DLD1 (cell line): ENCODE data around the gene RNF186.
"Not testable (repeated sequence)": the region's sequence is repeated elsewhere in the genome, so short reads cannot be mapped to it uniquely, and the experiment has no call there.

ENCODE experiments used
- in situ Hi-C: cut with HindIII; loops from 2 replicates; pipeline ENCODE4 v1.10.0; 2017; ENCODE audit warnings: low sequenced_read_pairs

RNF186 gene

DNA sequence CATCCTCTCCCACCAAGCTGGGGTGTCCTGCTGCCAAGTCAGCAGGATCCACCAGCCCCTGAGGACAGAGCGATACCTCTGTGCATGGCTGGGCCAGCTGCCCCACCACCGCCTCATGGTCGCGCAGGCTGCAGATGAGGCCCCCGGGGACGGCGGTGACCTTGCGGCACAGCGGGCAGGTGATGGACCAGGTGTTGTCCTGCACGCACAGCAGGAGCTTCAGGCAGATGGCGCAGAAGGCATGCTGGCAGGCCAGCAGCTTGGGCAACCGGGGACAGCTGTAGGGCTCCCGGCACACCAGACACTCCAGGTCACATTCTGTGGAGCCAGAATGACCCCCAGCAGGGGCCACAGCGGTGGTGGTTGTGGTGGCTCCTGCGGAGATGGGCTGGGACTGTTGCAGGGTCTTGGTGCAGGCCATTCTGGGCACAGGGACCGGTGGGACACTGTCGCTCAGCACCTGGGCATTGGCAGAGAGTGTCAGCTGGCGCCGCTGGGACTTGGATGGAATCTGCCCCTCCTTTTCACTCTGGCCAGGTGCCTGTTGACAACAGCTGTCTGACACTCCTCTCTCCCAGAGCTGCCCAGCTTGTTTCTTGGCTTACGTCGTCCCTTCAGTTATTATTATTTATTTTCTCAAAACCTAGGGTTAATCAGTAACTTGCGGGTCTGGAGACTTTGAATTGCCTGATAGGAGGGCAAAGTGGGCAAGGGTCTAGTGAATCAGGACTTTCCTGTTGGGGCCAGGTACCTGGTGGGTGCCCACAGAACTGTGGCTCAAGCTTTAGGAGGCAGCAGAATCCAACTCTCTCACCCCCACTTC is at the start of gene RNF186:
RNF186 (minus strand) TSS at position 603 of the 823 bp plus-strand sequence; CDS start at position 421, 182 bp downstream.
- in situ Hi-C loops = no loop called here

DNA sequence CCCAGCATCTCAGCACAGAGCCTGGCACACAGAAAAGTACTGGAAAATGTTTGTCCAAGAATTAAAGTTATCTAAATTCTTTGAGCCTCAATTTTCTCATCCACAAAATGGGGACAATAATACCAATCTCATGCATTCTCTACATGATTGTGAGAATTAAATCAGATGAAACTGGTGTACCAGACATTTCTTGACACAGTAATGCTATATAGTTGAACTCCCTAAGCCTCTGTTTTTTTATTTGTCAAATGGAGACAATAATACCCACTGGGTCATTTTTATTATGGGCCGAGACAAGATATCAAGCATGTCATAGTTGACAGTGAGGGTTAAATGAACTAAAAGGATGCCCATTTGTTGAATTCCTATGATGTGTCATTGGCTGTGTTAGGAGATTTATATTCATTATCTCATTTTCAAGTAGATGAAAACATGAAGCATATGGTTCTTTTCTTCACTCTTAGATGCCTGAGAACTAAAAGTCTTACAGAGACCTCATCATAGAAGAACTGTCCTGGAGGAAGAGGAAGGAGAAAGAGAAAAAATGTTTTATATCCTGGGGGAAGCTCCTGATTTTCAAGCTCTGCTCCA is 49.6 kb upstream of the RNF186 start:
- in situ Hi-C loops = no loop called here

GRCh38 chr1:19862944-19863343 is 47.9 kb upstream of the RNF186 start:
- in situ Hi-C loops = no loop called here

DNA sequence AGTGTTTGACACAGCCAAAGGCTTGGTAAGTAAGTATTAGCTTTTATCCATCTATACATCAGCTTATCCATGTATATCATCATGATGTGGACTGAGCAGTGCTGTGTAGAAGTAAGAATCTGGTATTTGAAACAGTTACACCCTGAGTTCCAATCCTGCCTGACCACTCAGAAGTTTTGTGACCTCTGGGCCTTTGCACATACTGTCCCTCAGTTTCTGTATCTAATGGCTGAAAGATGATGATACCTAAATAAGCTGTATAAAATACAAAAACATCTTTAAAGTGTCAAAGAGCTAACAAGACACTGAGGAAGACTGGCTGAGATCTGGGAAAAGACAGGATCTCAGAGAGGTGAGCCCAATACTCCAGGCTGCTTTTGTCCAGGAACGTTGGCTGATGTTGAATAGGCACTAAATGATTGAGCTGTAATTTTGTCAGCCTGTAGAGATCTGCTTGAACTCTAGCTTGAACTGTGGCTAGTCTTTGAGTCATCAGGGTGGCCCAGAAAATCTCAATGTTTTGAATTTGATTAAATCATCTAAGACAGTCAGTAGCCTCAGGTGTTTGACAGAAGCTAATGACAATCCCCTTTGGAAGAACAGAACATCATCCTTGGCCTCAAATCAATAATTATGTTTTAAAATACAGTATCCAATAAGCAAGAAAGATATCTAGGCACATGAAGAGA is 46.9 kb upstream of the RNF186 start:
- in situ Hi-C loops = no loop called here

DNA sequence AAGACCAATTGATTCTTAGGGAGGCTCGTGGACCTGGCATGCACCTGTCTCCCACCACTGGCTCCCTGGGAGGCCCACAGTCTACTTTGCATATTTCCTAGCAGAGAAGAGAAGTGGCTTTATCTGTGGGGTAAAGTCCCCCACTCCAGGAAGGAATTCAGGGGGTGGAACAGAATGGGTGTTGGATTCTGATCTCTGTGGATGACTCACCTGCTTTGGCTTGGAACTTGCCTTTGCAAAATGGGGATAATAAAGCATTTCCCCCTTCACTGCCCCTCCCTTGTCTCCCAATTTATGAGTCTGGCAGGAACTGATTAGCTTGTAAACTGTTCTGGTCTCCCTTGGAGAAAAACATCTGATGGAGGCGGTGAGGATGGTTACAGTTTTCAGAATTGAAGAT is 46.0 kb upstream of the RNF186 start:
- in situ Hi-C loops = no loop called here

GRCh38 chr1:19860418-19860817 is 45.3 kb upstream of the RNF186 start:
- in situ Hi-C loops = no loop called here

- in situ Hi-C loops = no loop called here
These were observed 44.8 kb upstream of the RNF186 start for GRCh38 chr1:19859876-19860275.

DNA sequence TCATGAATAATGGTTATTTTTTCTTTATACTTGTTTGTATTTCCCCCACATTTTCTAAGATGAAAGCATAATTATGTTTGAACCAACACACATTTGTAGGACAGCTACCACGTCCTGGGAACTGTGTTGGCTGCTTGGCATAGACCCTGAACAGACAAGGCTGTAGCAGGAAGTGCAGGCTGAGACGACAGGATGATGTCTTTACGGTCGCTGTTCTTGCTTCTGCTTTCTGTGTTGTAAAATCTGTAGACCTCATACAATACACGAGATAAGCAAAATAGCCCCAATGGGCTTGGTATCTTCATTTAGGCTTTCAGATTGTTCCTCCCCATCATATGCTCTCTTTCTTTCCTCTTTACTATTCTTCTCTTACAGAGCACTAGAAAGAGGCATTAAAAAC is 43.8 kb upstream of the RNF186 start:
- in situ Hi-C loops = no loop called here

DNA sequence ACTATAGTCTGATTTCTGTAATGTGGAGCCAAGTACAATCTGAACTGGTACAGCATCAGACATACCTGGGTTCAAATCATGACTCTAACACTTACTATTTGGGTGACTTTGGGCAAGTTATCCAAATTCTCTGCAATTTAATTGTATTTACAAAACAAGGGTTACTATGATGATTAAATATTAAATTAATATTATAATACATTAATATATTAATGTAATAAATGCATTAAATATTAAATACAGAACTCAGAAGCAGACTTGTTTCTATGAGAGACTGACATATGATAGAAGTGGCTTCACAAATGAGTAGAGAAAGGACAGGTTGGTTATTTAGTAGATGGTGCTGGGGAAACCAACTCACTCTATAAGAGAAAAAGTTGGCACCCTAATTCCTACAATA is 39.8 kb upstream of the RNF186 start:
- in situ Hi-C loops = no loop called here

DNA sequence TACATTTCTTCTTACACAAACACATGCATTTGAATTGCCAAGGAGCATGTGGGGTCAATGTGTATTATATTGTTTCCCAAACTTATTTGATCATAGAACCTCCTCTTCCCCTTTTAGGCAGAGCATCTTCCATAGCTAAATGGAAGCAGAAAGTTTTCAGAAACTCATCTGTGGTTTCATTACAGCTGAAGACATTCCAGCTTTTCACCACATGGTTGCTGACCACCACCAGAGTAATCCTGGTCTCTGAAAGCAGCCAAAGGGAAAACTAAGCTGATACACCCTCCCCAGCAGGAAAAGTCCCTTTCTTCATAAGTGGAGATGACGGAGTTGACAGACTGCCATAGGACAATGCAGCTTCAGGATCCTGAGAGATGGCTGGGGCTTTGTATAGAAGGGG is 37.0 kb upstream of the RNF186 start:
- in situ Hi-C loops = no loop called here

DNA sequence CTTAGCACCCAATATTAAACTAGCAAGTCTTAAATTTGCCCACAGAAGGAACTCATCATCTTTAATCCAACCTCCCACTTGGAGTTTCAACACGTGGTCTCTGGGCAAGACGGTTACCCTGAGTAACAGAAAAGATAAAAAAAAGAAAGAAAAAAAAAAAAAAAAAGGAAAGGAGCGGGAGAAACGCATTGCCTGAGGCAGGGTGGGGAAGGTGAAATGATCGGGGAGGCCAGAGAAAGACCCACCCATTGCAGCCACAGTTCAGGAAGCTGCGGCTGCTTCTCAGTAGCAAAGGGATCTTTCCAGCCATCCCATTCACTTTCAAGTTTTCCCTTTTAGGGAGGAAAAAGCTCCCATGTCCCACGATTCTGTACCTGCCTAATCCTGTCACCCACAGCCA is 35.1 kb upstream of the RNF186 start:
- in situ Hi-C loops = no loop called here

- in situ Hi-C loops = not testable (repeated sequence)
These were observed 34.2 kb upstream of the RNF186 start for GRCh38 chr1:19849307-19849706.

- in situ Hi-C loops = not testable (repeated sequence)
These were observed 32.3 kb upstream of the RNF186 start for GRCh38 chr1:19847334-19847733.

GRCh38 chr1:19846338-19846737 is 31.3 kb upstream of the RNF186 start:
- in situ Hi-C loops = no loop called here

DNA sequence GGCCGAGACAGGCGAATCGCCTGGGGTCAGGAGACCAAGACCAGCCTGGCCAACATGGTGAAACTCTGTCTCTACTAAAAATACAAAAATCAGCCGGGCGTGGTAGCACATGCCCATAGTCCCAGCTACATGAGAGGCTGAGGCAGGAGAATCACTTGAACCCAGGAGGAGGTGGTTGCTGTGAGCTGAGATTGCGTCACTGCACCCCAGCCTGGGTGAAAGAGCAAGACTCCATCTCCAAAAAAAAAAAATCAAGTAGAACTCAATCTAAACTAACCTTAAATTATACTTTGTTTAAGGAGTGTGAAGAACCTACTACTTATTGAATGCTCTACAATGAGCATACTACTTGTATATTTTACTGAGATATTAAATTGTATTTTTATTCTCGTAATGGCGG is 30.5 kb upstream of the RNF186 start:
- in situ Hi-C loops = no loop called here

GRCh38 chr1:19844731-19845495 is 29.8 kb upstream of the RNF186 start:
- in situ Hi-C loops = no loop called here

DNA sequence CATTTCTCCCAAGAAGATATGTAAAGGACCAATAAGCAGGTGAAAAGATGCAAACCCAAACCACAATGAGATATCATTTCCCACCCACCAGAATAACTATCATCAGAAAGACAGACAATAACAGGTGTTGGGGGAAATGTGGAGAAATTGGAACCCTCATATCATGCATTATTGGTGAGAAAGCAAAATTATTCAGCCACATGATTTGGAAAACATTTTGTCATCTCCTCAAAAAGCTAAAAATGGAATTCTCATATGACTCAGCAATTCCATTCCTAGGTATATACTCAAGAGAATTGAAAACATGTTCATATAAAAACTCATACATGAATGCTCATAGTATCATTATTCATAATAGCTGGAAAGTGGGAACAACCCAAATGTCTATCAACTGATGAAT is 25.1 kb upstream of the RNF186 start:
- in situ Hi-C loops = no loop called here

DNA sequence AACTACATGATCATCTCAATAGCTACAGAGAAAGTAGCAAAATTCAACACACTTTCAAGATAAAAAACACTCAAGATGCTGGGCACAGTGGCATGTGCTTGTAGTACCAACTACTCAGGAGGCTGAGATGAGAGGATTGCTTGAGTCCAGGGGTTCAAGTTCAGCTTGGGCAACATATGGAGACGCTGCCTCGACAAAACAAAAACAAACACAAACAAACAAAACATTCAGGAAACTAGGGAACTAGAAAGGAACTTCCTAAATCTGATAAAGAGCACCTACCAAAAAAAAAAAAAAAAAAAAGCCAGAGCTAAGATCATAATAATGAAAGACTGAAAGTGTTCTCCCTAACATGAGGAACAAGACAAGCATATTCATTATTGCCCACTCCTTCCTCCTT is 22.8 kb upstream of the RNF186 start:
- in situ Hi-C loops = no loop called here

GRCh38 chr1:19835578-19835977 is 20.5 kb upstream of the RNF186 start:
- in situ Hi-C loops = no loop called here

- in situ Hi-C loops = no loop called here
These were observed 16.4 kb upstream of the RNF186 start for GRCh38 chr1:19831441-19831840.

DNA sequence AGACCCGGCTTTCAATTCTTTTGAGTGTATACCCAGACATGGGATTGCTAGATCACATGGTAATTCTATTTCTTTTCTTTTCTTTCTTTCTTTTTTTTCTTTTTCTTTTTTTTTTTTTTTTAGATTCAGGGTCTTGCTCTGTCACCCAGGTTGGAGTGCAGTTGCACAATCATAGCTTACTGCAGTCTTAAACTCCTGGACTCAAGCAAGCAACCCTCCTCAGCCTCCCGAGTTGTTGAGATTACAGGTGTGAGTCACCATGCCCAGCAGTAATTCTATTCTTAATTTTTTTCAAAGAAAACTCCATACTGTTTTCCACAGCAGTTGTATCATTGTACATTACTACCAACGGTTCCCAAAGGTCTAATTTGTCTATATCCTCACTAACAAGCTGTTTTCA is 13.5 kb upstream of the RNF186 start:
- in situ Hi-C loops = no loop called here
